Testis (tissue), 3 donors: ENCODE data around the gene CADPS. TPM values are rescaled to one million over a fixed set of nuclear protein-coding genes. Genes with fewer than 3 reads are reported as not detected.

Source experiments
- DNase-seq: peaks from one replicate; pipeline ENCODE4 v3.0.0-alpha.2; 2019
- H3K27ac ChIP-seq, 2 donors: fragments of 200-600 bp; sonication (generic); one replicate each; pipeline ENCODE4 v1.5.1; 2019
- H3K27me3 ChIP-seq: fragments of 200-600 bp; sonication (generic); one replicate; pipeline ENCODE4 v1.5.1; 2019
- H3K36me3 ChIP-seq: fragments of 200-600 bp; sonication (generic); one replicate; pipeline ENCODE4 v1.5.1; 2017; ENCODE audit warnings: low read depth; ENCODE audit errors: missing control alignments
- H3K4me1 ChIP-seq: fragments of 200-600 bp; sonication (generic); one replicate; pipeline ENCODE4 v1.5.1; 2019
- H3K4me3 ChIP-seq, 2 donors: fragments of 200-600 bp; sonication (generic); one replicate each; pipeline ENCODE4 v1.5.1; 2017 to 2019
- H3K9me3 ChIP-seq: fragments of 200-600 bp; sonication (generic); one replicate; pipeline ENCODE4 v1.5.1; 2017
- CTCF ChIP-seq, 3 experiments: fragments of 450-650 bp in 2 of 3; fragments of 200-600 bp in 1 of 3; sonication (generic) in 1 of 3; IDR thresholded peaks; one replicate each; pipeline ENCODE4 v1.5.1; 2016 to 2019; ENCODE audit warnings: antibody characterized with exemption in 3 of 3, mild to moderate bottlenecking in 2 of 3, moderate library complexity in 1 of 3
- POLR2A ChIP-seq: fragments of 450-650 bp; IDR thresholded peaks from one replicate; pipeline ENCODE4 v1.6.1; 2017; ENCODE audit warnings: antibody characterized with exemption, mild to moderate bottlenecking, moderate library complexity
- WGBS, 2 donors: methylation state at CpG; one replicate each; pipeline ENCODE4 v1.1.5; 2018; 5-methylcytosine and 5-hydroxymethylcytosine counted together
- intact Hi-C: fragments of 100-400 bp; cut with DNase I; formaldehyde crosslinking; loops from one replicate; pipeline ENCODE4 v1.15.1; 2023; ENCODE audit warnings: low total_unique reads
- polyA plus RNA-seq: library from polyadenylated mRNA; stranded (reverse); fragments of 350-450 nt; fragmentation: Illumina TruSeq; extraction: RNeasy Lipid Tissue Mini Kit (QIAGEN cat#74804); gene quantifications from one replicate; pipeline ENCODE4 v1.2.3, GENCODE V29; 2014; ENCODE audit warnings: low read depth, low replicate concordance; ENCODE audit not compliant: insufficient read depth
- total RNA-seq, 2 donors: library from RNA; depleted of rRNA; stranded (reverse); fragments of >200 nt; gene quantifications; one replicate each; pipeline ENCODE4 v1.2.3, GENCODE V29; 2016

Gene CADPS
- total and polyA plus RNA-seq, 3 donors from 2014 or later, result 8.6 to 56.4 (median 21.6) TPM

- DNase-seq, result no peak
- WGBS, 2 donors, result 88 to 94% methylated on average over 1 of the region's 1 CpG
- intact Hi-C loops, result no loop called here
Observed at GRCh38 chr3:62644493-62644892, 230.7 kb downstream of the CADPS start.

GRCh38 chr3:62638316-62638715 is 236.9 kb downstream of the CADPS start:
- no peak for TF ChIP-seq CTCF (IDR thresholded peaks at IDR 0.05)
- TF ChIP-seq POLR2A, result no peak
- no peaks in the 10 kb centered on the region for H3K4me1 ChIP-seq
- no peak overlapping the region for H3K27ac ChIP-seq
- 66 to 82% methylated on average over 2 of the region's 2 CpGs for WGBS, 2 donors
- H3K36me3 ChIP-seq, result no peaks in the 10 kb centered on the region
- intact Hi-C loops, result no loop called here
- H3K27me3 ChIP-seq, result no peaks in the 10 kb centered on the region
- H3K4me3 ChIP-seq, result no peak overlapping the region
- H3K9me3 ChIP-seq, result no peaks in the 10 kb centered on the region
- no peak for DNase-seq

More at GRCh38 chr3:62644493-62644892, 230.7 kb downstream of the CADPS start:
- H3K27me3 ChIP-seq, result no peaks in the 10 kb centered on the region
- no peaks in the 10 kb centered on the region for H3K36me3 ChIP-seq
- H3K4me1 ChIP-seq, result no peaks in the 10 kb centered on the region
- H3K9me3 ChIP-seq, result no peaks in the 10 kb centered on the region
- H3K27ac ChIP-seq, result no peak overlapping the region
- H3K4me3 ChIP-seq, result no peak overlapping the region
- TF ChIP-seq POLR2A (no peak), CTCF (IDR thresholded peaks at IDR 0.05) (no peak)

- Histone ChIP-seq H3K4me1 (no peaks in the 10 kb centered on the region), H3K36me3 (no peaks in the 10 kb centered on the region), H3K9me3 (no peaks in the 10 kb centered on the region), H3K27ac (no peak overlapping the region), H3K27me3 (no peaks in the 10 kb centered on the region), H3K4me3 (no peak overlapping the region)
- TF ChIP-seq CTCF (IDR thresholded peaks at IDR 0.05) (no peak), POLR2A (no peak)
- DNase-seq, result no peak
- intact Hi-C loops, result no loop called here
- 41 to 62% methylated on average over 4 of the region's 4 CpGs for WGBS, 2 donors
Observed at GRCh38 chr3:62636235-62636826, 238.9 kb downstream of the CADPS start.

GRCh38 chr3:62632510-62633294 is 242.5 kb downstream of the CADPS start:
- intact Hi-C loops, result no loop called here
- Histone ChIP-seq H3K4me1 (no peaks in the 10 kb centered on the region), H3K27ac (no peak overlapping the region), H3K36me3 (no peaks in the 10 kb centered on the region), H3K27me3 (no peaks in the 10 kb centered on the region), H3K9me3 (no peaks in the 10 kb centered on the region), H3K4me3 (no peak overlapping the region)
- TF ChIP-seq CTCF (IDR thresholded peaks at IDR 0.05) (no peak), POLR2A (no peak)
- DNase-seq, result no peak
- WGBS, 2 donors, result 43 to 51% methylated on average over 11 of the region's 11 CpGs
